ENCODE data around the gene SIL1. TPM values are rescaled to one million over a fixed set of nuclear protein-coding genes. Genes with fewer than 3 reads are reported as not detected.
A peak's percentile ranks its signal among the peaks of the same experiment; 100 is the strongest.

Gene SIL1
- total and polyA plus RNA-seq, 2 of the 13 experiments (the other 11 are each of a cell fraction or from before 2014, with no cell fraction given), result 26.0 to 30.0 TPM

GRCh38 chr5:138964647-138965201 lies 233.4 kb downstream of the SIL1 start (continued):
- TF ChIP-seq ZNF280B (CRISPR knock-in tag; IDR thresholded peaks at IDR 0.05; ENCODE audit: borderline replicate concordance) (no peak), CEBPB (IDR thresholded peaks at IDR 0.05; ENCODE audit: borderline replicate concordance, low read depth, low read length) (no peak; the same call in 1 of the 2 replicates), PHF8 (CRISPR knock-in tag; IDR thresholded peaks at IDR 0.05) (no peak), CHD4 (IDR thresholded peaks at IDR 0.05; ENCODE audit: borderline replicate concordance, low read length) (peak; percentile 26; the same call in 1 of the 2 replicates), ZNF513 (CRISPR knock-in tag; conservative IDR thresholded peaks at IDR 0.05) (no peak), ZNF775 (CRISPR knock-in tag; IDR thresholded peaks at IDR 0.05; ENCODE audit: borderline replicate concordance) (no peak), AKNA (CRISPR knock-in tag; IDR thresholded peaks at IDR 0.05; ENCODE audit: borderline replicate concordance) (no peak), HNF4A (CRISPR knock-in tag; IDR thresholded peaks at IDR 0.05) (peak; percentile 97), MTA1 (CRISPR knock-in tag; IDR thresholded peaks at IDR 0.05; ENCODE audit: borderline replicate concordance) (peak; percentile 56; the same call in 1 of the 2 replicates), ZNF20 (CRISPR knock-in tag; IDR thresholded peaks at IDR 0.05) (no peak), PATZ1 (CRISPR knock-in tag; IDR thresholded peaks at IDR 0.05) (0 out of 2 replicates have a peak, but pooled peaks have one; percentile 40), KDM2A (CRISPR knock-in tag; IDR thresholded peaks at IDR 0.05; ENCODE audit: borderline replicate concordance, low read depth) (0 out of 2 replicates have a peak, but pooled peaks have one; percentile 23), GMEB1 (CRISPR knock-in tag; IDR thresholded peaks at IDR 0.05; ENCODE audit: borderline replicate concordance) (no peak), MNT (IDR thresholded peaks at IDR 0.05) (no peak), ZFP37 (CRISPR knock-in tag; IDR thresholded peaks at IDR 0.05; ENCODE audit: borderline replicate concordance) (no peak)
